HG03354 (cell line): ENCODE data around the gene AK5.
"Not testable (repeated sequence)": the region's sequence is repeated elsewhere in the genome, so short reads cannot be mapped to it uniquely, and the experiment has no call there.

Experiments
- ATAC-seq: cut with Tn5 transposase; IDR thresholded peaks from one replicate; pipeline ENCODE4 v1.9.1; 2021; ENCODE audit warnings: mild to moderate bottlenecking; ENCODE audit not compliant: unreplicated experiment, poor library complexity, severe bottlenecking

AK5 gene

GRCh38 chr1:77473690-77474089, 191.9 kb downstream of the AK5 start:
- no peak for ATAC-seq

- ATAC-seq: no peak
Measured at GRCh38 chr1:77475641-77476040, 193.8 kb downstream of the AK5 start.

- no peak for ATAC-seq
Measured at GRCh38 chr1:77476475-77476874, 194.7 kb downstream of the AK5 start.

- no peak for ATAC-seq
Measured at GRCh38 chr1:77484334-77484733, 202.5 kb downstream of the AK5 start.

- ATAC-seq: no peak
Measured at GRCh38 chr1:77484926-77485325, 203.1 kb downstream of the AK5 start.

- ATAC-seq: no peak
Measured at GRCh38 chr1:77487631-77488030, 205.8 kb downstream of the AK5 start.

GRCh38 chr1:77489910-77490309, 208.1 kb downstream of the AK5 start:
- ATAC-seq: no peak

GRCh38 chr1:77494026-77494425, 212.2 kb downstream of the AK5 start:
- ATAC-seq: no peak

GRCh38 chr1:77498918-77499317, 217.1 kb downstream of the AK5 start:
- no peak for ATAC-seq

- no peak for ATAC-seq
Measured at GRCh38 chr1:77499466-77499865, 217.6 kb downstream of the AK5 start.

- no peak for ATAC-seq
Measured at GRCh38 chr1:77504986-77505385, 223.2 kb downstream of the AK5 start.

- ATAC-seq: no peak
Measured at GRCh38 chr1:77506771-77507170, 225.0 kb downstream of the AK5 start.

GRCh38 chr1:77509051-77509492, 227.3 kb downstream of the AK5 start:
- no peak for ATAC-seq

- ATAC-seq: no peak
Measured at GRCh38 chr1:77509898-77510297, 228.1 kb downstream of the AK5 start.

GRCh38 chr1:77511440-77511840, 229.6 kb downstream of the AK5 start:
- ATAC-seq: no peak

GRCh38 chr1:77512650-77513049, 230.8 kb downstream of the AK5 start:
- ATAC-seq: not testable (repeated sequence)

- ATAC-seq: no peak
Measured at GRCh38 chr1:77513839-77514763, 232.3 kb downstream of the AK5 start.

- ATAC-seq: no peak
Measured at GRCh38 chr1:77514921-77515776, 233.3 kb downstream of the AK5 start.

GRCh38 chr1:77516106-77516505, 234.3 kb downstream of the AK5 start:
- ATAC-seq: no peak

GRCh38 chr1:77524038-77524437, 242.2 kb downstream of the AK5 start:
- ATAC-seq: no peak

- ATAC-seq: not testable (repeated sequence)
Measured at GRCh38 chr1:77531149-77531548, 249.3 kb downstream of the AK5 start.
